Lung (tissue), 12 donors: ENCODE measurements around the gene ARPC1B. TPM values are rescaled to one million over a fixed set of nuclear protein-coding genes. Genes with fewer than 3 reads are reported as not detected.

Source experiments
- ATAC-seq: fragments of 200-7000 bp; cut with Tn5 transposase; one replicate; pipeline ENCODE4 v1.9.1; 2020; ENCODE audit warnings: moderate number of reproducible peaks; ENCODE audit not compliant: insufficient read depth, low FRiP score
- DNase-seq, 3 donors: peaks; one replicate each; pipeline ENCODE4 v3.0.0-alpha.2; 2013 to 2017
- H3K27ac ChIP-seq, 2 donors: one replicate each; pipeline ENCODE4 v1.5.1; 2013; ENCODE audit warnings: mild to moderate bottlenecking in 2 of 2, moderate library complexity in 2 of 2, control low read depth in 1 of 2, inconsistent platforms in 1 of 2, low read depth in 1 of 2, low read length in 1 of 2
- H3K27me3 ChIP-seq, 3 donors: one replicate each; pipeline ENCODE4 v1.5.1; 2013; ENCODE audit warnings: low read length in 2 of 3; ENCODE audit not compliant: control insufficient read depth in 3 of 3, insufficient read depth in 3 of 3
- H3K36me3 ChIP-seq, 4 donors: one replicate each; pipeline ENCODE4 v1.5.1; 2013; ENCODE audit warnings: low read length in 4 of 4, mild to moderate bottlenecking in 1 of 4, moderate library complexity in 1 of 4; ENCODE audit not compliant: control insufficient read depth in 4 of 4, insufficient read depth in 4 of 4
- H3K4me1 ChIP-seq, 5 donors: one replicate each; pipeline ENCODE4 v1.5.1; 2013; ENCODE audit warnings: low read length in 5 of 5, mild to moderate bottlenecking in 2 of 5, moderate library complexity in 1 of 5; ENCODE audit not compliant: control insufficient read depth in 5 of 5, insufficient read depth in 5 of 5
- H3K4me3 ChIP-seq: one replicate; pipeline ENCODE4 v1.5.1; 2013; ENCODE audit warnings: mild to moderate bottlenecking, control low read depth, moderate library complexity
- H3K9ac ChIP-seq, 2 donors: one replicate each; pipeline ENCODE4 v1.5.1; 2013; ENCODE audit warnings: low read length in 2 of 2, control low read depth in 1 of 2; ENCODE audit not compliant: insufficient read depth in 1 of 2
- H3K9me3 ChIP-seq, 4 donors: one replicate each; pipeline ENCODE4 v1.5.1; 2013; ENCODE audit warnings: low read length in 3 of 4, mild to moderate bottlenecking in 1 of 4, moderate library complexity in 1 of 4; ENCODE audit not compliant: control insufficient read depth in 4 of 4, insufficient read depth in 3 of 4
- CTCF ChIP-seq: IDR thresholded peaks from 2 replicates; pipeline ENCODE4 v1.5.1; 2012; ENCODE audit warnings: mild to moderate bottlenecking; ENCODE audit errors: control extremely low read depth, extremely low read depth
- WGBS, 2 donors: extraction: QIAGEN DNeasy Blood & Tissue Kit; methylation state at CpG; one replicate each; pipeline ENCODE4 v1.1.7; 2013; 5-methylcytosine and 5-hydroxymethylcytosine counted together
- polyA plus RNA-seq, 2 donors: library from polyadenylated mRNA; stranded (reverse); fragments of 200-250 nt; gene quantifications; one replicate each; pipeline ENCODE4 v1.2.1, GENCODE V29; 2013
- total RNA-seq, 2 donors: library from RNA; depleted of rRNA in 1 of 2; stranded (reverse); fragments of >200 nt in 1 of 2; gene quantifications; one replicate each; pipeline ENCODE4 v1.2.1, GENCODE V29; 2014 to 2021
- donor health status: control.
- donor health status: control.
- donor health status: Bipolar disorder and iron deficiency.
- donor health status: healthy.
- donor health status: DM: yes; HTN: yes; CAD: no.

ARPC1B gene
- total and polyA plus RNA-seq, 4 donors: 164 to 937 (median 266) TPM

- Histone ChIP-seq H3K4me1 (peaks cover 4 to 12% (median 9%) of the 10 kb centered on the region in 5 donors), H3K4me3 (peak within 1 kb of the TSS; percentile 72), H3K36me3 (peaks cover 0 to 14% (median 5%) of the 10 kb centered on the region in 4 donors), H3K9ac (peak within 1 kb of the TSS; percentile 63 to 81), H3K27me3 (no peaks in the 10 kb centered on the region), H3K27ac (peak within 1 kb of the TSS; percentile 85 to 89), H3K9me3 (no peaks in the 10 kb centered on the region)
- DNase-seq (peak; percentile 96 to 97 (median 97)), ATAC-seq (peak; percentile 96)
- 0 to 1% methylated on average over 80 to 89 of the region's 89 CpGs for WGBS, 2 donors
- peak; percentile 10 for TF ChIP-seq CTCF
Measured at GRCh38 chr7:99438573-99439480, 64.3 kb downstream of the ARPC1B start, which contains the start of the genes CPSF4 and PTCD1. TSS of gene CPSF4 (plus strand) at chr7:99438943. CDS start at chr7:99439083, 140 bp downstream. TSS of gene PTCD1 (minus strand) at chr7:99438798. CDS start at chr7:99435242, 3,556 bp downstream.

- H3K9ac ChIP-seq: peak overlapping the region in 1 of 2 donors; percentile 81
- H3K36me3 ChIP-seq: peaks cover 4 to 21% (median 9%) of the 10 kb centered on the region in 4 donors
- H3K9me3 ChIP-seq: no peaks in the 10 kb centered on the region
- H3K4me3 ChIP-seq: no peak overlapping the region
- no peak for ATAC-seq
- no peak overlapping the region for H3K27ac ChIP-seq
- TF ChIP-seq CTCF: no peak
- WGBS, 2 donors: 72 to 83% methylated on average over 9 of the region's 9 CpGs
- H3K27me3 ChIP-seq: no peaks in the 10 kb centered on the region
- peaks cover 4 to 12% (median 9%) of the 10 kb centered on the region in 5 donors for H3K4me1 ChIP-seq
- DNase-seq: no peak
Measured at GRCh38 chr7:99440195-99440594, 65.7 kb downstream of the ARPC1B start.

Other genes with a start within 250 kb of the ARPC1B start
- gene SMURF1, start 230.6 kb upstream of the ARPC1B start, total RNA-seq: 10 to 100 TPM; 30.6 to 36.4 TPM
- gene SMURF1, start 230.6 kb upstream of the ARPC1B start, polyA plus RNA-seq: 10 to 100 TPM in 1 of 2 donors, 1 to 10 TPM in 1; 9.0 to 12.4 TPM
- 1 to 10 TPM in 1 of 2 donors, under 1 TPM in 1; 0.40 to 1.3 TPM for gene KPNA7, start 166.6 kb upstream of the ARPC1B start, total RNA-seq
- gene KPNA7, start 166.6 kb upstream of the ARPC1B start, polyA plus RNA-seq: under 1 TPM; 0.55 to 0.58 TPM
- not detected for gene MYH16, start 101.9 kb upstream of the ARPC1B start, total RNA-seq
- under 1 TPM; 0.04 to 0.07 TPM for gene MYH16, start 101.9 kb upstream of the ARPC1B start, polyA plus RNA-seq
- 100 to 1,000 TPM in 1 of 2 donors, 10 to 100 TPM in 1; 71.3 to 135 TPM for gene ARPC1A, start 48.8 kb upstream of the ARPC1B start, total RNA-seq
- 100 to 1,000 TPM; 105 to 212 TPM for gene ARPC1A, start 48.8 kb upstream of the ARPC1B start, polyA plus RNA-seq
- 10 to 100 TPM; 20.5 to 96.6 TPM for gene PDAP1, start 33.9 kb downstream of the ARPC1B start, total RNA-seq
- 100 to 1,000 TPM; 130 to 191 TPM for gene PDAP1, start 33.9 kb downstream of the ARPC1B start, polyA plus RNA-seq
- gene BUD31, start 34.2 kb downstream of the ARPC1B start, total RNA-seq: 100 to 1,000 TPM in 1 of 2 donors, 10 to 100 TPM in 1; 88.5 to 107 TPM
- 100 to 1,000 TPM; 124 to 185 TPM for gene BUD31, start 34.2 kb downstream of the ARPC1B start, polyA plus RNA-seq
- 1 to 10 TPM; 4.5 to 6.8 TPM for gene PTCD1, start 64.1 kb downstream of the ARPC1B start, total RNA-seq
- gene PTCD1, start 64.1 kb downstream of the ARPC1B start, polyA plus RNA-seq: 1 to 10 TPM; 2.8 to 3.4 TPM
- 10 to 100 TPM; 18.3 to 36.8 TPM for gene CPSF4, start 64.2 kb downstream of the ARPC1B start, total RNA-seq
- gene CPSF4, start 64.2 kb downstream of the ARPC1B start, polyA plus RNA-seq: 10 to 100 TPM; 26.1 to 29.3 TPM
- gene ATP5MF, start 91.4 kb downstream of the ARPC1B start, total RNA-seq: 100 to 1,000 TPM; 128 to 208 TPM
- 1,000 to 10,000 TPM in 1 of 2 donors, 100 to 1,000 TPM in 1; 970 to 1,164 TPM for gene ATP5MF, start 91.4 kb downstream of the ARPC1B start, polyA plus RNA-seq
- 10 to 100 TPM; 10.6 to 19.7 TPM for gene ZNF789, start 98.2 kb downstream of the ARPC1B start, total RNA-seq
- 10 to 100 TPM in 1 of 2 donors, 1 to 10 TPM in 1; 4.1 to 12.5 TPM for gene ZNF789, start 98.2 kb downstream of the ARPC1B start, polyA plus RNA-seq
- 10 to 100 TPM; 29.9 to 44.5 TPM for gene ZNF394, start 125.6 kb downstream of the ARPC1B start, total RNA-seq
- 10 to 100 TPM; 18.5 to 23.0 TPM for gene ZNF394, start 125.6 kb downstream of the ARPC1B start, polyA plus RNA-seq
- 1 to 10 TPM; 8.4 to 9.7 TPM for gene ZKSCAN5, start 129.9 kb downstream of the ARPC1B start, total RNA-seq
- 1 to 10 TPM; 3.1 to 4.0 TPM for gene ZKSCAN5, start 129.9 kb downstream of the ARPC1B start, polyA plus RNA-seq
- gene FAM200A, start 177.4 kb downstream of the ARPC1B start, total RNA-seq: 10 to 100 TPM in 1 of 2 donors, 1 to 10 TPM in 1; 4.8 to 10.1 TPM
- gene FAM200A, start 177.4 kb downstream of the ARPC1B start, polyA plus RNA-seq: 1 to 10 TPM; 2.7 to 5.4 TPM
- 100 to 1,000 TPM in 1 of 2 donors, 10 to 100 TPM in 1; 72.3 to 138 TPM for gene ZNF655, start 183.9 kb downstream of the ARPC1B start, total RNA-seq
- 10 to 100 TPM; 41.3 to 50.1 TPM for gene ZNF655, start 183.9 kb downstream of the ARPC1B start, polyA plus RNA-seq
- gene TMEM225B, start 223.5 kb downstream of the ARPC1B start, total RNA-seq: 1 to 10 TPM in 1 of 2 donors, under 1 TPM in 1; 0.31 to 1.4 TPM
- gene TMEM225B, start 223.5 kb downstream of the ARPC1B start, polyA plus RNA-seq: 1 to 10 TPM in 1 of 2 donors, under 1 TPM in 1; 0.49 to 1.0 TPM
- 10 to 100 TPM; 22.0 to 24.0 TPM for gene ZSCAN25, start 242.2 kb downstream of the ARPC1B start, total RNA-seq
- 1 to 10 TPM; 5.7 to 6.2 TPM for gene ZSCAN25, start 242.2 kb downstream of the ARPC1B start, polyA plus RNA-seq